NCI-H2227 treated with DMSO at 0.1 percent for 48 hours (cell line): ENCODE data around the gene RPS6KB1.
"Not testable (repeated sequence)": the region's sequence is repeated elsewhere in the genome, so short reads cannot be mapped to it uniquely, and the experiment has no call there.

Experiments
- DNase-seq: peaks from one replicate; lab custom pipeline; 2025; lab: John Stamatoyannopoulos, UW

The RPS6KB1 gene

DNA sequence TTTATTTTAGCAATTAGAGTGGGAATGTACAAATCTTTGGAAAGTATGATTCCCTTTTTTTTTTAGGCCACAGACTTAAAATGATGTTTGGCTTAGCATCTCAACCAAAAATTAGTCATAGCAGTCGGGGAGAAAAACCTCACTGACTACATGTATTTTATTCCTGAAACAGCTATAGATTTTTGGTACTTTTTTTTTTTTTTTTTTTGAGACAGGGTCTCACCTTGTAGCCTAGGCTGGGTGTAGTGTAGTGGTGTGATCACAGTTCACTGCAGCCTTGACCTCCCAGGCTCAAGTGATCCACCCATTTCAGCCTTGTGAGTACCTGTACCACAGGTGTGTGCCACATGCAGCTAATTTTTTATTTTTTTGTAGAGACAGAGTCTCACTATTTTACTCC lies 48.2 kb downstream of the RPS6KB1 start:
- DNase-seq = no peak

GRCh38 chr17:59946433-59946832 lies 53.5 kb downstream of the RPS6KB1 start:
- DNase-seq = not testable (repeated sequence)

- DNase-seq = not testable (repeated sequence)
Measured at GRCh38 chr17:59947310-59947709, 54.4 kb downstream of the RPS6KB1 start.

GRCh38 chr17:59950049-59950448 lies 57.1 kb downstream of the RPS6KB1 start:
- DNase-seq = no peak

- DNase-seq = no peak
Measured at GRCh38 chr17:59954856-59955255, 61.9 kb downstream of the RPS6KB1 start.

- not testable (repeated sequence) for DNase-seq
Measured at GRCh38 chr17:59959574-59959973, 66.7 kb downstream of the RPS6KB1 start.

DNA sequence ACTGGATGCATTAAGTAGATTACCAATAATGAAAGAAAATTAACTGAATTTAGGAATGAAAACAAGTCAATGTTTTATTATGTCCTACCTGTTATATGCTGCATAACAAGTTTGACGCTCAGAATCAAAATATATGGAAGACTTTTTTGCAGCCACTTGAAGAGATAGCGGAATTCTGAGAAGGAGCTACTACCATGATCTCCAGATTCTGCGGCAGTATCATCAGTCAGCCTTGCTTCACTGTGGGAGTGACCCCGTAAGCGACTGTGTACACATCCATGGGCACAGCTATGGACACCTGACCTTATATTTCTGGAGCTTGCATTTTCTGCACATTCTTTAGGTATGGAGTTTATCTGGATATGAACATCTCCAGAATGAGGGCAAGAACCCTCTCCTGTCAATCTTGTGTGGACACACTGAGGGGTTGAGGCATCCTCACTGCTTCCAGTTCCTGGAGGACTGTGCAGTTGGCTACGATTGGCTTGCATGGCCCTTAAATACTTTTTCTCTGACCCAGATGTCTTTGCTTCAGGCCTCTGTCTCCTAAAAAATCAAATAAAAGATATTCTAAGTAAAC lies 69.9 kb downstream of the RPS6KB1 start:
- DNase-seq = no peak

DNA sequence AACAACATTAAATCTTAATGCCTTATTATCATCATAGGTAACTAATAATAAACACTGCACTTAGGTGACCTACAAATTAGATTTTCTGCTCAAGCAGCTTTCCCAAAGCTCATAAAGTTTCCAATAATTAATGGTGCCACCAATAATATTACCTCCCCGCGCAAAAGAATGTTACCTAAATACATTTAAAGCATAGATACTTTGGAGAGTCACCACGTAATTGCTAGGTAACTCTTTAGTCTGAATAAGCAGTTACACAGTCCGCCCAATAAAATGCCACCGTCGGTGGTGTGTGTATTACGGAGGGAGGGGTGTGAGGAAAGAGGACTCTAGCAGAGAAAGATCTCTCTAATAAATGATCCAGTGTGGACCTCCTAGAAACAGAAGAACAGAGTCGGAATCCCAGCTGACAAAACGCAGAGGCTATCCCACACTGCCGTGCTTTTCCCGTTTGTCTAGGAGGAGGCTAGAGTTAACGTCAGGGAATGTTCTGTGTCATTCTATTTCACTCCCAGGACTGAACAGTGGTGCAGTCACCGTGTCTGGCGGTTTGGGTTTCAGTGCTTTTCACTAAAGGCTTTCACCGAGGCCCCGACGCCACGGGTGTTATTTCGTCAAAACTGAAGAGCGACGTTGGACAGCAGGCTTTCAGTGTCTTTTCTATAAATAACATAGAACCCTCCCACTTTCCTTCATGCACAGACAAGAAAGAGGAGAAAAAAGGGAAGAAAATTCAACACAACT lies 71.0 kb downstream of the RPS6KB1 start:
- peak; percentile 70 for DNase-seq

DNA sequence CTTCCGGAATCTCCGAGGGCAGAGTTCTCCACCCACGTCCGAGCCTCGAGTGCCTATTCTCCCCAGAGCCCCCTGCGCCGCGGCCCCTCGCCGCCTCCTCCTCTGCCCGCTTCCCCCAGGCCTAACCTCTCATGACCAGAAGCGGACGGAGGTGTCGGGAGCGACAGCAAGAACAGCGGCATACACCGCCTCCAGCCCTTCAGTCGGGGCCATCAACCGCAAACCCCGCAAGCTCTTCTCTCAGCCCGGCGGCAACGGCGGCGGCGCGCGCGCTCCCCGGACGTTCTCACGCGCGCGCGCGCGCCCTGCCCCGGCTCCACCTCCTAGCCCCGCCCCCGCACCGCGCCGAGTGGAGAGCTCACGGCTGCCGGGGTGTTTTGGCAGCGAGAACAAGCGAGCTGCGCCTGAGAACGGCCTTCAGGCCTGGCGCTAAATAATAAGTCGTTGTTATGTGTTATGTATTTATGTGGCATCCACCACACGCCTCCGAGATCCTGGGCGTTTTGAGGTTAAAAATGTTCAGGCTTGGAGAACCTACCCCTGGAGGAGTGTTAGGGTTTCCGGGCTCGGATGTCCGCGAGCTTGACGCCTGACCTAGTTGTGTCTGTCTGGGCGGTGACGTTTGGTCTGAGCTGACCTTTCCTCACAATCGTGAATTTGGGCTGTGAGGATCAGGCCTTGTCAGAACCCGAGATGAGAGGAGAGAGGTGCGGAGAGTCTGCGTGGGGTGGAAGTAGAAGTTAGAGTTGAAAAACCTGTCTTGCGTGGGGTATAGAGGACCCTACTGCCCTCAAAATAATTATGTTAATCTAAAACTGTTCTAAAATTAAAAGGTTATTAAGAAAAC lies 71.8 kb downstream of the RPS6KB1 start, which contains the start of gene RNFT1:
Gene RNFT1 (minus strand): TSS at position 259 of the 847 bp plus-strand sequence. CDS start 77 bp downstream, at position 182.
- DNase-seq = peak; percentile 81

- DNase-seq = not testable (repeated sequence)
Measured at GRCh38 chr17:59971771-59972170, 78.8 kb downstream of the RPS6KB1 start.

DNA sequence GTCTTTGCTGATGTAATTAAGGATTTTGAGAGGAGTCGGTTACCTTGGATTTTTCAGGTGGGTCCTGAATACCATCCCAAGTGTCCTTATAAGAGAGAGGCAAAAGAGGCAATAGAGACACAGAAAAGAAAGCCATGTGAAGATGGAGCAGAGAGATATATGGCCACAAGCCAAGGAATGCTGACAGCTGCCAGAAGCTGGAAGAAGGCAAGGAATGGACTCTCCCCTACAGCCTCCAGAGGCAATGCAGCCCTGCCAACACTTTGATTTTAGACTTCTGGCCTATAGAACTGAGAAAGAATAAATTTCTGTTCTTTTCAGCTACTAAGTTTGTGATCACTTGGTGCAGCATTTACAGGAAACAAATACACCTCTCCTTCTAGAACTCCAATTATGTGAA lies 79.9 kb downstream of the RPS6KB1 start:
- DNase-seq = no peak

GRCh38 chr17:59973483-59973882 lies 80.6 kb downstream of the RPS6KB1 start:
- not testable (repeated sequence) for DNase-seq

- not testable (repeated sequence) for DNase-seq
Measured at GRCh38 chr17:59975166-59975565, 82.2 kb downstream of the RPS6KB1 start.

DNA sequence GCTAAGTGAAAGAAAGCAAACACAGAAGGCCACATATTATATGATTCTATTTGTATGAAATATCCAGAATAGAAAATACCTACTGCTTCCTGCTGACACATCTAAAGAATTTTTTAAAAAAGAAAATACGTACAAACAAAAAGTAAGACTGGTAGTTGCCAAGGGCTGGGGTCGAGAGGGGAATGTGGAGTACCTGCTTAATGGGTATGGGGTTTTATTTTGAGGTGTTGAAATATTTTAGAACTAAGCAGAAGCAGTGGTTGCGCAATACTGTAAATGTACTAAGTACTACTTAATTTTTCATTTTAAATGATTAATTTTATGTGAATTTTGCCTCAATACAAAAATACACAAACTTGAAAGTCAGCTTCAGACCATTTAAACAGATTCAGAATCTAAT lies 103.7 kb downstream of the RPS6KB1 start:
- DNase-seq = not testable (repeated sequence)
